GM12865 (cell line): Measurements from ENCODE around the gene DOCK1.

Source experiments
- DNase-seq: peaks from one replicate; pipeline ENCODE4 v3.0.0; 2010; ENCODE audit warnings: low read depth
- H3K4me3 ChIP-seq: 2 replicates; pipeline ENCODE4 v1.5.1; 2011; ENCODE audit warnings: mild to moderate bottlenecking, low read depth, low read length, control low read depth
- TF ChIP-seq, protein P1 (sequence below): IDR thresholded peaks from 2 replicates; pipeline ENCODE4 v1.5.1; 2011; ENCODE audit warnings: low read length, control low read depth, low read depth, inconsistent platforms; ENCODE audit not compliant: insufficient read depth; ENCODE audit errors: missing control alignments

The DOCK1 gene

DNA sequence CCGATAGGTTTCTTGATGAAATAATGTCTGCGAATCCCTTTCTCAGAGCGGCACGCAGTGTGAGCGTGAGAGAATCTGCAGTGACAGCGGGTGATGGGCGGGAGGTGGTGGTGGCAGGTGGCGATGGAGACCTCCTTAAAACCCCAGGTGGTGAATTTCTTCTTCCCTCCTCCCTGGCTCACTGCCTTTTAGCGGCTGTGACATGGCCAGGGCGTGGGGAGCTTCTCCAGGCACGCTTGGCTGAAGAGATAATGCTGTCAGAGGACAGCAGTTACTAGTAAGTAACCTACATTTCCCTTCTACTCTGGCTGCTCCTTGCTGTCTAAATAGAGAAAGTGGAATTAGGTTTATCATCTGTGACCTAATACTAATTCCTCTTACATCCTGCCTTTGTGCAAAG, 432.6 kb downstream of the DOCK1 start:
- no peak for DNase-seq
- no peak overlapping the region for H3K4me3 ChIP-seq
- TF ChIP-seq, protein P1, sequence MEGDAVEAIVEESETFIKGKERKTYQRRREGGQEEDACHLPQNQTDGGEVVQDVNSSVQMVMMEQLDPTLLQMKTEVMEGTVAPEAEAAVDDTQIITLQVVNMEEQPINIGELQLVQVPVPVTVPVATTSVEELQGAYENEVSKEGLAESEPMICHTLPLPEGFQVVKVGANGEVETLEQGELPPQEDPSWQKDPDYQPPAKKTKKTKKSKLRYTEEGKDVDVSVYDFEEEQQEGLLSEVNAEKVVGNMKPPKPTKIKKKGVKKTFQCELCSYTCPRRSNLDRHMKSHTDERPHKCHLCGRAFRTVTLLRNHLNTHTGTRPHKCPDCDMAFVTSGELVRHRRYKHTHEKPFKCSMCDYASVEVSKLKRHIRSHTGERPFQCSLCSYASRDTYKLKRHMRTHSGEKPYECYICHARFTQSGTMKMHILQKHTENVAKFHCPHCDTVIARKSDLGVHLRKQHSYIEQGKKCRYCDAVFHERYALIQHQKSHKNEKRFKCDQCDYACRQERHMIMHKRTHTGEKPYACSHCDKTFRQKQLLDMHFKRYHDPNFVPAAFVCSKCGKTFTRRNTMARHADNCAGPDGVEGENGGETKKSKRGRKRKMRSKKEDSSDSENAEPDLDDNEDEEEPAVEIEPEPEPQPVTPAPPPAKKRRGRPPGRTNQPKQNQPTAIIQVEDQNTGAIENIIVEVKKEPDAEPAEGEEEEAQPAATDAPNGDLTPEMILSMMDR, result no peak

DNA sequence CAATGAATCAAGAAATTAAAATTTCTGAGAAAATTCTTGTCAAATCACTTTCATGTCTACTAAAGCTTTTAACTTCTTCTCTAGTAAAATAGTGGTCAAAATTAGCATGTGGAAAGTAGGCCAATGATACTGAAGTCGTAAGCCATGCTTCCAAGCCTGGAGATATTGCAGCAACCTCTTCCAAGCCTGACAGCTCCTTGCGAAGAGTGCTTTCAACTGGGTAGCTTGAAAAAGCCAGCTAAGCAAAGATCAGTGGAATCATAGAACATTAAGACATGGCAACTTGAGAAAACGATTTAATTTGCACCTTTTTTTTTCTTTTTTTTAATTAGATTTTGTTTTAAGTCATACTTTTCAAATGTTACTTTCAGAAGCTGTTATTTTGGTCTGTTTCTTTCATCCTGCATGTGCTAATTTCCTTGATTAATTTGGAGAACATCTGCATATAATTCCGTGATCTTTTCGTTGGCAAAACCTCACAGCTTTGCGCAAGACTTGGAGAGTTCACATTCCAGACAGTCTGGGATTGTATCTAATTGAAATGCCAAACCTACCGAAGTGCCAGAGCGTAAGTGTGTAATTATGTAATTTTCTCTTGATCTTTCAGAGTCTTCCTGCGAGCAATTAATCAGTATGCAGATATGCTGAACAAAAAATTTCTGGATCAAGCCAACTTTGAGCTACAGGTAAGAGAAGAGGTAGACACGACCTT, 433.3 kb downstream of the DOCK1 start:
- H3K4me3 ChIP-seq, result no peak overlapping the region
- DNase-seq, result no peak
- TF ChIP-seq, protein P1, result no peak

DNA sequence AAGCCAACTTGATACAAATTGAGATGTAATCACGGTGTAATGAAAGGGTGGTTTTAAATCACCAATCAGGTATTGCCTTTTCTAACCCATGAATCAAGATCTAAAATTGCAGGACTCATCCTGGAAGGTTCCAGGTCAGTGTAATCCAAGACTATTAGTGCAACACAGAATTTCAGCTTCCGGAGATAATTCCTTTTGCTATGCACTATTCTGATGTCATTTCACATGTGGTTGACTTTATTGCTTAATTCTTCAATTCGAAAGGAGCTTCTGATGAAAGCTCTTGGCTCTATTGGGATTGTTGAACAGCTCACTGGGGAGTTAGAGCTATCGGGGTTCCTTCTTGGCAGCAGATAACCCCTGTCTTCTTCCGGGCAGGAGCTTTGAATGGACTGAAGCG, 438.6 kb downstream of the DOCK1 start:
- no peak for DNase-seq
- H3K4me3 ChIP-seq, result no peak overlapping the region
- TF ChIP-seq, protein P1, result no peak

DNA sequence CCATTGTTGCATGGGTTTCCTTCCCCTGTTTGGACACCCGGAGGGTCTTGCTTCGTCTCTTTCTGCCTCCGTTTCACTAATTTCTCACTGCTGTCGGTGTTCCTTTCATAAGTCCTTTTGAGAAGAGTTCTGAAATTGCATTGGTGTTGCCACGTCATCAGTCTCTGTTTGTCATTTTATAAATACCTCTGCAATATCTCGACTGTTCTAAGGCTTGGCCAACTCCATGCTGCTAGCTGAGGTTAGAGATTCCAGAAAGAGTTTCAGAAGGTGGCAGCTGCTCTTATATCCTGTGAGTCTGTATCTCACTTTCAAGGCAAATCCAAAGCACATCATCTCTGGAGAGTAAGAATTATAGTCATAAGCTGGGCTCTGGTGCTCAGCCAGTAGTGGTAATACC, 439.1 kb downstream of the DOCK1 start:
- H3K4me3 ChIP-seq, result no peak overlapping the region
- DNase-seq, result no peak
- TF ChIP-seq, protein P1, result no peak

DNA sequence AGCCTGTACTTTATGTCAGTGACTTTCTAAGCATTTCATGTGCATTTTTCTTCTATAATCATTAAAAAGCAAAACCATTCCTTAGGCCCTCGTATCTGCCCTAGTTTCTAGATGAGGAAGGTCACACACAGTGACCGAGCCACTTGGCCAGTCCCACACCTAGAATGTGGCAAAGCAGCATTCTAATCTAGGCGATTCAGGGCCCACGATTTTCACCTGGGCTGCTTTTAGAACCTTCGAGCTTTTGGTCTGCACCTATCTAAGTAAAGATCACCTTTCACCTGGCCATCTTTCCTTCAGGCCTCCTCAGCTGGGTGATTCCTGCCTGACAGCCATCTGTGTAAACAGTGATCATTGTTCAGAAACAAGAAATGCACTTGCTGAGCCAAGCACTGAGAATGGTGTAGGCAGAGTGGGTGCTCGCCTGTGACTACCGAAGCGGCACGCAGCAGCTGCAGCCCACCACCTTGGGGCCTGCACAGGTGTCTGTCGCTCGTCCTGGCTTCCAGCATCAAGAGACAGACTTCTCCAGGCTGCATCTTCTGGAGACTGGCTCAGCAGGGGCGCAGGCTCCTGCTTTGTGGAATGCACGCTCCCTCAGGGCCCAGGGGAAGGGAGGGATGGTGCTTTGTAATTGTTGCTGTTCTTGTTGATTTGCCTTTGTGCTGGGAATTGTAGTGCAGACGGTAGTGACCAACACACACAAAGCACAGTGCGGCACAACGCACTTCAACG, 440.2 kb downstream of the DOCK1 start:
- TF ChIP-seq, protein P1, result no peak
- DNase-seq, result no peak
- no peak overlapping the region for H3K4me3 ChIP-seq

DNA sequence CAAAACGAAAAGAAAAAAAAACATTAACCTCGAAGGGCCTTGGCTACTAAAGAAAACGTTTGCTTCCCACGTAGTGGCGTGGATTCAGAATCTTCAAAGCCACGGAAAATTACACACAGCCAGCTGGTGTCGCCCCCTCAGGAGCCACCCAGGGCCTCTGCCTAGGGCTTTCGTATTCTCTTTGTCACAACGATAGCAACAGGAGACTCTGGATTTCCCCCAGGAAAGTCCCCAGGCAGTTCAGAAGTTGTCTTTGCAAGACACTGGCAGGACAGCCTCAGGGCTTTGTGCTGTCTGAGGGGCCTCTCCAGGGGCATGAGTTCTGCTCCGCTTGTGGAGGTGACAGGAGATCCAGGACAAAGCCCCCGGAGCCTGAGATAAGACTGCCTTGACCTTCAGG, 441.4 kb downstream of the DOCK1 start:
- peak; percentile 46 for DNase-seq
- no peak overlapping the region for H3K4me3 ChIP-seq
- TF ChIP-seq, protein P1, result no peak
